DOHH2 (cell line): Measurements from ENCODE around the gene KIF26B.

Experiments
- H3F3A ChIP-seq: fragments of 200-600 bp; sonication (generic), shearing (Covaris generic); 2 replicates; pipeline ENCODE4 v1.6.0; 2016; ENCODE audit warnings: antibody characterized with exemption, mild to moderate bottlenecking; ENCODE audit not compliant: control insufficient read depth, insufficient read depth
- H3K27ac ChIP-seq: fragments of 200-600 bp; sonication (generic); 2 replicates; pipeline ENCODE4 v1.5.1; 2014; ENCODE audit warnings: low read depth, mild to moderate bottlenecking, low read length, moderate library complexity
- H3K27me3 ChIP-seq: fragments of 200-600 bp; sonication (generic); 2 replicates; pipeline ENCODE4 v1.6.1; 2014; ENCODE audit warnings: mild to moderate bottlenecking, low read length, mixed read lengths; ENCODE audit not compliant: control insufficient read depth
- H3K36me3 ChIP-seq: fragments of 200-600 bp; sonication (generic); 2 replicates; pipeline ENCODE4 v1.6.1; 2014; ENCODE audit warnings: mild to moderate bottlenecking, low read length, moderate library complexity, mixed read lengths; ENCODE audit not compliant: control insufficient read depth
- H3K4me1 ChIP-seq: fragments of 200-600 bp; sonication (generic); 2 replicates; pipeline ENCODE4 v1.6.1; 2014; ENCODE audit warnings: mild to moderate bottlenecking, low read length, mixed read lengths; ENCODE audit not compliant: control insufficient read depth
- H3K4me2 ChIP-seq: fragments of 200-600 bp; sonication (generic); 2 replicates; pipeline ENCODE4 v1.6.0; 2014; ENCODE audit warnings: mild to moderate bottlenecking, low read length, moderate library complexity
- H3K4me3 ChIP-seq: fragments of 200-600 bp; sonication (generic); 2 replicates; pipeline ENCODE4 v1.5.1; 2014; ENCODE audit warnings: mild to moderate bottlenecking, low read length, mixed read lengths
- H3K79me2 ChIP-seq: fragments of 200-600 bp; sonication (generic); 2 replicates; pipeline ENCODE4 v1.6.1; 2014; ENCODE audit warnings: mild to moderate bottlenecking, low read length, mixed read lengths; ENCODE audit not compliant: control insufficient read depth
- H3K9me2 ChIP-seq: fragments of 200-600 bp; sonication (generic); replicated peaks from 2 replicates; pipeline ENCODE4 v1.6.1; 2014; ENCODE audit warnings: mild to moderate bottlenecking, low read length, mixed read lengths; ENCODE audit not compliant: control insufficient read depth
- H3K9me3 ChIP-seq: fragments of 200-600 bp; sonication (generic); 2 replicates; pipeline ENCODE4 v1.6.1; 2014; ENCODE audit warnings: antibody characterized with exemption, low read length, mixed read lengths; ENCODE audit not compliant: control insufficient read depth, insufficient read depth
- H4K20me1 ChIP-seq: fragments of 200-600 bp; sonication (generic); 2 replicates; pipeline ENCODE4 v1.6.0; 2014; ENCODE audit warnings: low read depth, mild to moderate bottlenecking, antibody characterized with exemption, low read length, moderate library complexity; ENCODE audit not compliant: control insufficient read depth, insufficient read depth
- CTCF ChIP-seq: fragments of 200-600 bp; sonication (generic); IDR thresholded peaks from one replicate; pipeline ENCODE4 v1.5.1; 2014; ENCODE audit warnings: antibody characterized with exemption, mild to moderate bottlenecking, low read depth, low read length; ENCODE audit not compliant: poor library complexity, severe bottlenecking
- EZH2phosphoT487 ChIP-seq: fragments of 200-600 bp; sonication (generic); IDR thresholded peaks from 2 replicates; pipeline ENCODE4 v1.6.1; 2017; ENCODE audit warnings: borderline replicate concordance, mild to moderate bottlenecking, antibody characterized with exemption, low read length, moderate library complexity, mixed read lengths

Gene KIF26B

GRCh38 chr1:245526141-245526540 is 371.4 kb downstream of the KIF26B start:
- Histone ChIP-seq H4K20me1 (no peaks in the 10 kb centered on the region), H3K4me2 (no peak overlapping the region), H3F3A (no peaks in the 10 kb centered on the region), H3K9me2 (no peaks in the 10 kb centered on the region), H3K36me3 (no peaks in the 10 kb centered on the region), H3K9me3 (no peaks in the 10 kb centered on the region), H3K4me1 (no peaks in the 10 kb centered on the region), H3K27me3 (peaks cover 9% of the 10 kb centered on the region), H3K79me2 (no peaks in the 10 kb centered on the region), H3K27ac (no peak overlapping the region), H3K4me3 (no peak overlapping the region)
- no peak for TF ChIP-seq EZH2phosphoT487
- TF ChIP-seq CTCF: no peak

- no peak for TF ChIP-seq EZH2phosphoT487
- no peak for TF ChIP-seq CTCF
- Histone ChIP-seq H3K4me3 (no peak overlapping the region), H3K27me3 (peaks cover 9% of the 10 kb centered on the region), H3K4me2 (no peak overlapping the region), H3F3A (no peaks in the 10 kb centered on the region), H3K9me2 (no peaks in the 10 kb centered on the region), H3K9me3 (no peaks in the 10 kb centered on the region), H3K36me3 (no peaks in the 10 kb centered on the region), H3K27ac (no peak overlapping the region), H3K4me1 (no peaks in the 10 kb centered on the region), H3K79me2 (no peaks in the 10 kb centered on the region), H4K20me1 (no peaks in the 10 kb centered on the region)
Measured at GRCh38 chr1:245528258-245528635, 373.5 kb downstream of the KIF26B start.

- Histone ChIP-seq H3K4me3 (no peak overlapping the region), H3F3A (no peaks in the 10 kb centered on the region), H3K9me2 (no peaks in the 10 kb centered on the region), H3K36me3 (no peaks in the 10 kb centered on the region), H3K27ac (no peak overlapping the region), H3K9me3 (no peaks in the 10 kb centered on the region), H3K4me2 (no peak overlapping the region), H3K79me2 (no peaks in the 10 kb centered on the region), H3K27me3 (peaks cover 9% of the 10 kb centered on the region; the same call in 1 of the 2 replicates), H4K20me1 (no peaks in the 10 kb centered on the region), H3K4me1 (no peaks in the 10 kb centered on the region)
- TF ChIP-seq EZH2phosphoT487 (no peak), CTCF (no peak)
Measured at GRCh38 chr1:245530937-245531336, 376.2 kb downstream of the KIF26B start.

GRCh38 chr1:245537992-245538391 is 383.2 kb downstream of the KIF26B start:
- H3K4me3 ChIP-seq: no peak overlapping the region
- H3K9me2 ChIP-seq: no peaks in the 10 kb centered on the region
- no peak overlapping the region for H3K4me2 ChIP-seq
- H3F3A ChIP-seq: no peaks in the 10 kb centered on the region
- no peaks in the 10 kb centered on the region for H4K20me1 ChIP-seq
- TF ChIP-seq EZH2phosphoT487 (no peak), CTCF (no peak)
- H3K36me3 ChIP-seq: no peaks in the 10 kb centered on the region
- no peak overlapping the region for H3K27ac ChIP-seq
- no peaks in the 10 kb centered on the region for H3K4me1 ChIP-seq
- H3K27me3 ChIP-seq: peaks cover 9% of the 10 kb centered on the region; the same call in 1 of the 2 replicates
- no peaks in the 10 kb centered on the region for H3K79me2 ChIP-seq
- H3K9me3 ChIP-seq: no peaks in the 10 kb centered on the region
